Keratinocyte (primary cell): ENCODE measurements around the gene ROR2. TPM values are rescaled to one million over a fixed set of nuclear protein-coding genes. Genes with fewer than 3 reads are reported as not detected.

Experiments
- DNase-seq: peaks from one replicate; pipeline ENCODE4 v3.0.0-alpha.2; 2011; ENCODE audit warnings: low read depth, missing footprints, low spot score
- FAIRE-seq: peaks from 2 replicates; lab custom pipeline; 2011; peaks lifted over from hg19 to GRCh38; lab: Jason Lieb, UNC
- H2AFZ ChIP-seq: 2 replicates; pipeline ENCODE4 v1.6.0; 2012; ENCODE audit warnings: low read length, control low read depth, inconsistent platforms; ENCODE audit not compliant: control insufficient read depth
- H3K27ac ChIP-seq: 2 replicates; pipeline ENCODE4 v1.5.1; 2011; ENCODE audit warnings: low read length; ENCODE audit not compliant: control insufficient read depth, insufficient read depth
- H3K27me3 ChIP-seq: 3 replicates; pipeline ENCODE4 v1.6.0; 2011; ENCODE audit warnings: low read length; ENCODE audit not compliant: control insufficient read depth, insufficient read depth; ENCODE audit errors: extremely low read depth
- H3K36me3 ChIP-seq, 2 experiments: 2 replicates in 1 of 2; 3 replicates in 1 of 2; pipeline ENCODE4 v1.5.1; 2011; ENCODE audit warnings: low read length in 2 of 2, mild to moderate bottlenecking in 1 of 2; ENCODE audit not compliant: control insufficient read depth in 2 of 2, insufficient read depth in 2 of 2; ENCODE audit errors: extremely low read depth in 1 of 2
- H3K4me1 ChIP-seq: 3 replicates; pipeline ENCODE4 v1.5.1; 2011; ENCODE audit warnings: low read length; ENCODE audit not compliant: control insufficient read depth, insufficient read depth; ENCODE audit errors: extremely low read depth
- H3K4me2 ChIP-seq: 3 replicates; pipeline ENCODE4 v1.6.0; 2011; ENCODE audit warnings: low read depth, low read length; ENCODE audit not compliant: control insufficient read depth, insufficient read depth; ENCODE audit errors: extremely low read depth
- H3K4me3 ChIP-seq, 3 experiments: fragments of 200-600 bp in 1 of 3; sonication (generic) in 1 of 3; 2 replicates in 2 of 3; 3 replicates in 1 of 3; pipeline ENCODE4 v1.5.1; 2011 to 2016; ENCODE audit warnings: low read length in 3 of 3, mild to moderate bottlenecking in 3 of 3, control low read depth in 2 of 3, inconsistent platforms in 1 of 3, low read depth in 1 of 3, mixed read lengths in 1 of 3, mixed run types in 1 of 3, moderate library complexity in 1 of 3; ENCODE audit not compliant: control insufficient read depth in 2 of 3, insufficient read depth in 2 of 3; ENCODE audit errors: extremely low read depth in 1 of 3
- H3K79me2 ChIP-seq: 2 replicates; pipeline ENCODE4 v1.6.0; 2012; ENCODE audit warnings: low read length; ENCODE audit not compliant: control insufficient read depth, insufficient read depth
- H3K9ac ChIP-seq: 3 replicates; pipeline ENCODE4 v1.6.0; 2011; ENCODE audit warnings: low read length; ENCODE audit not compliant: control insufficient read depth, insufficient read depth; ENCODE audit errors: extremely low read depth
- H3K9me1 ChIP-seq: 3 replicates; pipeline ENCODE4 v1.6.0; 2011; ENCODE audit warnings: low read length; ENCODE audit not compliant: control insufficient read depth, insufficient read depth; ENCODE audit errors: extremely low read depth
- H3K9me3 ChIP-seq: 2 replicates; pipeline ENCODE4 v1.5.1; 2012; ENCODE audit warnings: low read depth, low read length; ENCODE audit not compliant: control insufficient read depth
- H4K20me1 ChIP-seq: 3 replicates; pipeline ENCODE4 v1.6.0; 2011; ENCODE audit warnings: low read length; ENCODE audit not compliant: control insufficient read depth, insufficient read depth; ENCODE audit errors: extremely low read depth
- CTCF ChIP-seq, 3 experiments: IDR thresholded peaks in 1 of 3; conservative IDR thresholded peaks in 1 of 3; optimal IDR thresholded peaks in 1 of 3; 2 replicates in 2 of 3; 3 replicates in 1 of 3; pipeline versions ENCODE3 to v1.5.1; 2011; ENCODE audit warnings: low read length in 3 of 3, mild to moderate bottlenecking in 3 of 3, moderate library complexity in 2 of 3, control low read depth in 1 of 3, inconsistent platforms in 1 of 3; ENCODE audit not compliant: insufficient read depth in 2 of 3; ENCODE audit errors: extremely low read depth in 1 of 3
- EZH2 ChIP-seq: IDR thresholded peaks from one replicate; pipeline ENCODE4 v1.6.1; 2012; ENCODE audit warnings: inconsistent platforms, mild to moderate bottlenecking, low read length, moderate library complexity
- dilution Hi-C: fragments of 300-500 bp; cut with MboI; formaldehyde crosslinking; loops from one replicate; pipeline ENCODE4 v1.7.0; 2020; ENCODE audit warnings: low sequenced_read_pairs; ENCODE audit not compliant: extremely low pct_ligation_motif_present
- polyA plus RNA-seq, 5 experiments: library from polyadenylated mRNA; depleted of rRNA in 3 of 5; stranded (reverse) in 3 of 5; stranded (forward) in 1 of 5; unstranded in 1 of 5; fragments of >200 nt; gene quantifications; 1 replicate in 1 of 5; 2 replicates in 3 of 5; 3 replicates in 1 of 5; pipeline versions ENCODE4 v1.2.1 to v1.2.3, GENCODE V29; 2011 to 2012; ENCODE audit warnings: missing spikeins in 2 of 5, low read depth in 1 of 5, low replicate concordance in 1 of 5

The ROR2 gene
- polyA plus RNA-seq, 1 donor (not counting 4 experiments of a cell fraction or from before 2014, with no cell fraction given) = 0.22 TPM

- Histone ChIP-seq H4K20me1 (no peaks in the 10 kb centered on the region), H3K79me2 (no peaks in the 10 kb centered on the region), H3K4me3 (no peak overlapping the region), H3K36me3 (no peaks in the 10 kb centered on the region), H3K27ac (no peak overlapping the region), H3K27me3 (no peaks in the 10 kb centered on the region), H3K4me1 (peaks cover 8% of the 10 kb centered on the region), H3K9me3 (no peaks in the 10 kb centered on the region), H3K4me2 (no peak overlapping the region), H3K9ac (no peak overlapping the region), H2AFZ (no peak overlapping the region), H3K9me1 (no peaks in the 10 kb centered on the region)
- DNase-seq (no peak), FAIRE-seq (no peak)
- TF ChIP-seq EZH2 = no peak
- TF ChIP-seq CTCF (optimal IDR thresholded peaks at IDR 0.05 in 1 of 3, IDR thresholded peaks at IDR 0.05 in 1 of 3, conservative IDR thresholded peaks at IDR 0.05 in 1 of 3; ENCODE audit: extremely low read depth in 1 of 3, insufficient read depth in 2 of 3, low read length in 3 of 3) = no peak
- dilution Hi-C loops = no loop called here
Observed at GRCh38 chr9:91781906-91782305, 168.1 kb downstream of the ROR2 start.

GRCh38 chr9:91781116-91781515 is 168.9 kb downstream of the ROR2 start:
- no peak overlapping the region for H3K4me3 ChIP-seq
- H3K9ac ChIP-seq = no peak overlapping the region
- H3K4me2 ChIP-seq = no peak overlapping the region
- no peaks in the 10 kb centered on the region for H3K36me3 ChIP-seq
- no peaks in the 10 kb centered on the region for H3K9me3 ChIP-seq
- no peak for FAIRE-seq
- dilution Hi-C loops = no loop called here
- H3K4me1 ChIP-seq = peaks cover 8% of the 10 kb centered on the region
- H3K27me3 ChIP-seq = peaks cover 4% of the 10 kb centered on the region
- TF ChIP-seq CTCF (optimal IDR thresholded peaks at IDR 0.05 in 1 of 3, IDR thresholded peaks at IDR 0.05 in 1 of 3, conservative IDR thresholded peaks at IDR 0.05 in 1 of 3; ENCODE audit: extremely low read depth in 1 of 3, insufficient read depth in 2 of 3, low read length in 3 of 3) (no peak), EZH2 (no peak)
- no peak for DNase-seq
- no peaks in the 10 kb centered on the region for H4K20me1 ChIP-seq
- H3K79me2 ChIP-seq = no peaks in the 10 kb centered on the region
- no peaks in the 10 kb centered on the region for H3K9me1 ChIP-seq
- H3K27ac ChIP-seq = no peak overlapping the region
- H2AFZ ChIP-seq = no peak overlapping the region
